ENCODE measurements around the gene LRRC46.

LRRC46 gene

DNA sequence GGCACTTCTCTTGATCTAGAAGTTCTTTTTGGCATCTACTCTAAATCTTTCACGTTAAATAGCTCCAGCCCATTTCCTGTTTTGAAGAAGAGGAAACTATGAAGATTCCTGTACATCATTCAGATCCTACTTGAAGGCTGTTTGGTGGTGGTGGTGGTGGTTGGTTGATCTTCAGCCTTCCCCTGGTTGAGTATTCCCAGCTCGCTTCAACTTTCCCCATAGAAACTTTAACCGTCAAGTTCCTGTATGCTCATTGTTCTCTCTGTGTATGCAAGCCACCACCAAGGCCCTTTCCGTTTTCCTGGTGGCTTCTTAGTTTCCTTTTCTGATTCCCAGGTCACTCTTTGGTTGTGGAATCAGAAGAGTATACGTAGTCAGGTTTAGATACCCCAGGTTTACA is 3.3 kb downstream of the LRRC46 start:
- no peak for DNase-seq

- DNase-seq = no peak
These were observed 5.1 kb downstream of the LRRC46 start for GRCh38 chr17:47836601-47837000.

DNA sequence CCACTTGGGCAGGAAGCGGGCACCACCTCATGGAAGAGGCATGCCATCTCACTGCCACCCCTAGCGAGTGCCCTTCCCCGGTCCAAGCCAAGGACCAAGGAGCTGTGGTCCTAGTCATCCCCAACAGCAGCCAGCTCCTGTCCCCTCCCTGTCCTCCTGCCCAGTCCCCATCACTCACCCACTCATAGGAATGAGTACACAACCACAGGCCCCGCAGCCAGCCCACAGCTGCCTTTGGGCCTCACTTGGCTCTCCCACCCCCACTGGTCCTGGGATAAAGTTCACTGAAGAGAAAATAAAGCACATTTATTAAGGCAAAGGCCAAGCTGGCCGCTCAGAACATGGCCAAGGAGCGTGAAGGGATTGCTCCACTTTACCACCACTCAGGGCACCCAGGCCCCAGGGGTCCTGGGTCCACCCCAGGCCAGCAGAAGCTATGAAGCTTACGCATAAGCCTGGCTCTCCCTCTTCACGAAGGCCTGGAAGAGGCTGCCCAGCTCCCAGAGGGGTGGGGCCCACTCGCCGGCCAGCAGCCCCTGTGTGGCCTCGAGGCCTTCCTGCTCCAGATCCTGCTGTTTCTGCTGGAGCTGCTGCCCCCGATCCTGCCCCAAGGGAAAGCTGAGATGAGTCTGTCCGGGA is 6.0 kb downstream of the LRRC46 start:
- no peak for DNase-seq

GRCh38 chr17:47838636-47839035 is 7.2 kb downstream of the LRRC46 start:
- DNase-seq = no peak

DNA sequence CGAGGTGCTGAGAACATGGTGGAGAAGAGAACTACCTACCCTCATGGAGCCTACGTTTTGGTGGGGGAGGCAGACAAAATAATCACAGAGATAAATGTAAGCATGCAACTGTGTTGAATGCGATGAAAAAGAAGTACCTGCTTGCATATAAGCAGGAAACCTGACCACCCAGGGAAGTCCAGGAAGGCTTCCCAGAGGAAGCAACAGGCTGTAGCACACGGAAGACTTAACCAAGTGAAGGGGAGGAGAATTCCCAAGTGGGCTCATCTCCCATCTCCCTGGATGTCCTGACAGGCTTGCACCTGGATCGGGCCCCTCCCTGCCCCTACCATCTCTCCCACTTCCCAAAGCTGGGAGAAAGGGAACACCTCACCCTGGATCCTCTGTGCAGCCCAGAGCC is 7.6 kb downstream of the LRRC46 start:
- no peak for DNase-seq

DNA sequence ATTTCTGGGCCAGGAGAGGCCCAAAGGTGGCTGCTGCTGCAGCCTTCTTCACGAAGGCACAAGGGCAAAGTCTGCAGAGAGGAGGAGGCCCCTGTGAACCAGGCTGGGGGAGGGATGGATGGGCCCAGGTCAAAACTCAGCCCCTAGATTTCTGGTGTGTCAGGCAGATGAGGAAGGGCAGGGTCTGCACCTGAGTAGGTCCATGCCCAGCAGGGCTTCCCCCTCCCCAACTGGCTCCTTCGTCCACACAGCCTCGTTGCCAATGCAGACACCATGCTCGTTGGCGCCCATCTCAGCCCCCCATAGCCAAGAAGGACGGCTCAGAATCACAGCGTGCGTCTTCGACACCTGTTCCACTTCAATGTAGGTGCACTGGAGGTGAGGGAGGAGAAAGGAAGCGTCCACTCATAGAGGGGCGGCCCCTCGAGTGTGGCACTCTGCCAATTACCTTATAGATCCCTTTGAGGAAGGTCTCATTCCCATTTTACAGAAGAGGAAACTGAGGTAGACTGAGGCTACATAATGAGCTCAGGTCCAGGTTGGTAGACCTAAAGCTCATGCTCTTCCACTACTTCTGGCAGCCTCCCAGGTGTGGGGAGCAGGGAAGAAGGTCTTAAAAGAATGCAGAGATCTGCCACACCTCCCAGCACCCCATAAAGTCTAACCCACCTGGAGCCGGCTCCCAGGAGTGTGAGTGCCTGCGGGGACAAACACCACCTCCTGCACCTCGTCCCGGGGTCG is 8.7 kb downstream of the LRRC46 start:
- no peak for DNase-seq

- DNase-seq = peak; percentile 82
These were observed 9.4 kb downstream of the LRRC46 start, which contains the start of gene SCRN2 for GRCh38 chr17:47840742-47841487. TSS of gene SCRN2 (minus strand) at chr17:47841273. CDS start at chr17:47840843, 430 bp downstream.

DNA sequence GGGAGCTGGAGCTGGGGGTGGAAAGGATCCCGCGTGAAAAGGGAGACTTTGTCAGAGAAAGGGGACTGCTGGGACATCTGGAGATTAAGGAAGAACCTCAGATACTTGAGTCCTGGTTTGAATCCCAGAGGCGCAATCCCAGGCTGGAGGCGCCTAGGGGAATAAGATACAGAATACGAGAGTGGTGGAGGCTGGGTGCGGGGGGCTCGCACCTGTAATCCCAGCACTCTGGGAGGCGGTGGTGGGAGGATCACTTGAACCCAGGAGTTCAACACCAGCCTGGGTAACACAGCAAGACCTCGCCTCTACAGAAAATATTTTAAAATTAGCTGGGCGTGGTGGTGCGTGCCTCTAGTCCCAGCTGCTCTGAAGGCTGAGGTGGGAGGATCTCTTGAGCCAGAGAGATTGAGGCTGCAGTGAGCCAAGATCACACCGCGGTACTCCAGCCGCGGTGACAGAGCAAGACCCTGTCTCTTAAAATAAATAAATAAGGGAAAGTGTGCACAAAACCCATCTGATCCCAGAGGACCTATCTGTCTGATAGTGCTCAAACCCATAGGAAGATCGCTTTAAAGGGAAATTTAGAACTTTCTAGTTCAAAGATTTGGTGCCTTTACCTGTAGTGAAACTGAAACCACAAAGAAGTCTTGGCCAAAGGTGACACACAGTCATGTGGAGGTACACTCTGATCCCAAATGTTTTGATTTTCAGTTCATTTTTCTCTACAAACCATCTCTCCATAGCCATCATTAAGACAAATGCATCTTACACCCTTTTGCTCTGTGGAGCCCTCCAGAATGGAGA is 10.2 kb downstream of the LRRC46 start:
- no peak for DNase-seq

- DNase-seq = no peak
These were observed 11.9 kb downstream of the LRRC46 start for GRCh38 chr17:47843391-47843730.

DNA sequence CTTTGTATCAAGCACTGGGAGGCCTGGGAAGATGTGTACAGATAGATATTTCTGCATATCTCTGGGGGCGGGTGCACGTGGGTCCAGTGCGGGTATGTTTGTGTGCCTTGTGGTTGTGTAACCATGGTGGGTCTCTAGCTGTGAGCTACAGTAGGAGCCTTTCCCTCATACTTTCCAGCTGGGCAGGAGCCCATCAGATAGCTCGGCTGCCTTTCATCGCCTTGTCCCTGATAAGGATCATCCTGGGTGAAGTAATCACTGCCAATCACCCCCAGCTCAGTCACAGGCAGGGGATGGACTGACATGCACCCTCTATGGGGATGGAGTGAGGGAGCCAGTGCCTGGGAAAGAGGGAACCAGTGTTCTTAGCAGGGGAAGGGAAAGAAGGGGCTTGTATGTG is 12.8 kb downstream of the LRRC46 start:
- DNase-seq = no peak

DNA sequence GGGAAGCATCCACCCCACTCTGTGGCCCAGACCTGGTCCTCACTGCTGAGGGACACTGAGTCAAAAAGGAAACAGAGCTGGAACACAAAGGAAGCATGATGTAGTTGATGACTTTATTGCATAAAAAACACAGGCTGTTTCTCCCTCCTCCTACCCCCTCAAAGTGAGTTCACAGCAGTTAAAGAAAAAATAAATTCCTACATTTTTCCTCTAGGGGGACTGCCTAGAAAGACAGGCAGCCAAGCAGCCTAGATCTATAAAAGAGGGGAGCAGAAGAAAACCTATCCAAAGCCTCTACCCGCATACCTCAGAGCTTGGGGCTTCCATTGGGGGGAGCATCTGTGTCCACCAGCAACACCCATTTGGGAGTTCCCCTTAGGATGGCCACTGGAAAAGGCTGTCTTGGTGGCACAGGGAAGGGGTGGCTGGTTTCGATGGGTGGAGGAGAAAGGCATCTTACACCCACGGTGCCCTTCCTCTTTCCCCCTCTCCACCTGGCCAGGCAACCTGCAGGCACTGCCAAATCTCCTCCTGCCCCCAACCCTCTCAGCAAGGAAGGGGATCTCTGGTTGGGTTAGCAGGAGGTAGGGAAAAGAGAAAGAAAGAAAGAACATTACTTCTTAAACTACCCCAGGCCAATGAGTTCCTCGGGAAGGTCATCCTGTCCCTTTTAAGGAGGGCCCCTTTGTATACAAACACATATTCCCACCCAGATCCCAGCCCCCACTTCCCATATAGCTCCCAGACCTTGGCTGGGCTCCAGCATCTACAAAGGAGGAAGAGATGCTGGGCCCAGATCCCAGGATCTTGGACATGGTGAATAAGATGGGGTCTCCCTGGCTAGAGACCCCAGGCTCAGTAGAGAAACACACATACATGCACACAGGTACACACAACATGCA is 13.6 kb downstream of the LRRC46 start:
- no peak for DNase-seq

DNA sequence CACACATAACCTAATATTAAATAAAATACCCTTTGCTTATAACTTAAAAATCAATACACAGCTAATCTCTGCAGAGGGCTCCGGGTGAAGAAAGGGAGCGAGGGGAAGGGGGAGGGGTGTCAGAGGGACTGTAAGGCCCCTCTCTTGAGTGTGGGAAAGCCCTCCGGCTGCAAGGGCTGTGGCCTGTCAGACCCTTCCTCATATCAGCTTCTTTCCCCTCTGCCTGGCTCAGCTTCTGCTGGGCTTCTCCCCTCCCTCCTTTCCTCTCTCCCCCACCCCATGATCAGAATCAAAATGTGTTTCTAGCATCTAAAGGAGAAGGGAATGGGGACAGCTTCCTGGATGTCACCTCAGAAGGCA is 14.2 kb downstream of the LRRC46 start:
- DNase-seq = no peak

DNA sequence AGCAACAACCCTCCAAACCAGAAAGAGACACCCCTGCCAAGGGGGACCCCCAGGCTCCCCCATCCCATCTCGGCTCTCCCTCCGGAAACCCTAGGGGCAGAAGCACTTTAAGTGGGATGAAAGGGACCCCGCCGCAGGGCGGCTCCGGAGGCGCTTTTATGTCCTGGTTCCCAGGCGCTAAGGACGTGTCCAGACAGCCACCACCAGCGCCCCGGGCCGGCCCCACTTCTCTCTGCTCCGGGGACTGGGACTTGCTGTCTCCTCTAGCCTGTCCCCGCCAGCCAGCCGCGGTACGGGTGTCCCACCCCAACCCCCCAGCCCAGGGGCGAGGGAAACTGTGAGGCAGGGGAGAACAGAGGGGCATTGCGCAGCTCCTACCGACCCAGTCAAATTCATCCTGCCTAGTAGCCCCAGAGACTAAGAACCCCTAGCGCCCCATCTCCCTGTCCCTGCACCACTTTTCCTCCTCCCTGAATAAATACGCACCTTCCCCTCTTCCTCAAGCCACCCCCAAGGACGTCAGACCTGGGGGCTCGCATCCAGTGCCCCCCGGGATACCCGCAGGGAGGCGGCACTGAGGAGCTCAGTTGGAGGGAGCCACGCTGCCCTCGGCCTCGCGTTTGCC is 15.4 kb downstream of the LRRC46 start:
- no peak for DNase-seq

GRCh38 chr17:47847341-47848197 is 16.1 kb downstream of the LRRC46 start:
- no peak for DNase-seq

DNA sequence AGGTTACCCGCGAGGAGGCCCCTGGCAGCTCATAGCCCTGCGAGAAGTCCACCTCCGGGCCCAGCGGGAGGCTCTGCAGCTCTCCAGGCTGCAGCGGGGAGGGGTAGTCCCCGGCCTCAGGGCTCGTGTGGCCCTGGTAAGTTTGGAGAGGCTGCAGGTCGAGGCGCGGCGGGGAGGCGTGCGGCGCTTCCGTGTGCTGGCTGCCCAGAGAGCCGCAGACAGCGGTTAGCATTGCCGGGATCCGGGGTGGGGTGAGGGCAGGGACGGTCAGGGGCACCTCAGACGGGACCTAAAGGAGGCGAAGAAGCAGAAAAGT is 16.7 kb downstream of the LRRC46 start:
- no peak for DNase-seq

DNA sequence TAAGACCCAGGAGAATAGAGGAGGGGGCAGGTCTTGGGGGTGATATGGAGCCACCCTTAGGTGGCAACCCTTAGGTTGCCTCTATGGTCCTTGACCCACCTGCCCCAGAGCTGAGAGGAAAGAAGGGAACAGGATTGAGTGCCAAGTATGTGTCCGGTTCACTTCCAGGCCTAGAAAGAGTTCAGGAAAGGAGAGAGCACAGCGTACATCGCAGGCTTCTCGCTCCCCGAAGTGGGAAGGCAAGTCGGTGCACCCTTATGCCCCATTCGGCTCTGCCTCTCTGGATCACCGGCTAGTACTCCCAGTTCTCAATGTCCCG is 18.9 kb downstream of the LRRC46 start:
- no peak for DNase-seq

- DNase-seq = peak; percentile 37
These were observed 19.5 kb downstream of the LRRC46 start, which contains the start of gene SP6 for GRCh38 chr17:47850692-47851573. TSS of gene SP6 (minus strand) at chr17:47851163. CDS start at chr17:47848429, 2,734 bp downstream.

GRCh38 chr17:47851764-47852112 is 20.3 kb downstream of the LRRC46 start:
- DNase-seq = no peak

- DNase-seq = no peak
These were observed 20.9 kb downstream of the LRRC46 start for GRCh38 chr17:47852113-47852949.
